ENCODE results near the gene LRRC18.

DNA sequence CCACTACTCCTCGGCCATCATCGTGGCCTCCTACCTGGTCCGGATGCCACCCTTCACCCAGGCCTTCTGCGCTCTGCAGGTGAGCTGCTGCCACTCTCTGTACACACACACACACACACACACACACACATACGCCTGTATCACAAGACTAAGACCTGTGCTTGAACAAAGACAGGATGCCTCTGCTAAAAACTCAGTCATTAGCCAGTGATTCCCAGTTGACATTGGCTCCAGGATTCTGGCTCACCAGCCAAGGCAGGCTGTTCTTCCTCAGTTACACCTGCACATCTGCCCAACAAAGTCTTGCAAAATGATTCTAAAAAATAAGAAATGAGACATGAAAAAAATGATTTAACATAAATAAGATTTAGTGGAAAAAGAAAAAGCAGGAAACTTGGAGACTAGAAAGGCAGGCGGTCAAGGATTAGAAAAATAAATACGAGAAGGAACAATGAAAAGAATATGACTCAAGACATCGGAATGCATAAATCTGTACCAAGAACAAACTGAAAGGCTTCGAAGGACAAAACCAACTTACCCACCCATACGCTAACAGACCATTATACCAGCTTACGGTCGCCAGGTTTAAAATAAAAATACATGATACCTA is 7.4 kb upstream of the LRRC18 start:
- TF ChIP-seq, protein P1, sequence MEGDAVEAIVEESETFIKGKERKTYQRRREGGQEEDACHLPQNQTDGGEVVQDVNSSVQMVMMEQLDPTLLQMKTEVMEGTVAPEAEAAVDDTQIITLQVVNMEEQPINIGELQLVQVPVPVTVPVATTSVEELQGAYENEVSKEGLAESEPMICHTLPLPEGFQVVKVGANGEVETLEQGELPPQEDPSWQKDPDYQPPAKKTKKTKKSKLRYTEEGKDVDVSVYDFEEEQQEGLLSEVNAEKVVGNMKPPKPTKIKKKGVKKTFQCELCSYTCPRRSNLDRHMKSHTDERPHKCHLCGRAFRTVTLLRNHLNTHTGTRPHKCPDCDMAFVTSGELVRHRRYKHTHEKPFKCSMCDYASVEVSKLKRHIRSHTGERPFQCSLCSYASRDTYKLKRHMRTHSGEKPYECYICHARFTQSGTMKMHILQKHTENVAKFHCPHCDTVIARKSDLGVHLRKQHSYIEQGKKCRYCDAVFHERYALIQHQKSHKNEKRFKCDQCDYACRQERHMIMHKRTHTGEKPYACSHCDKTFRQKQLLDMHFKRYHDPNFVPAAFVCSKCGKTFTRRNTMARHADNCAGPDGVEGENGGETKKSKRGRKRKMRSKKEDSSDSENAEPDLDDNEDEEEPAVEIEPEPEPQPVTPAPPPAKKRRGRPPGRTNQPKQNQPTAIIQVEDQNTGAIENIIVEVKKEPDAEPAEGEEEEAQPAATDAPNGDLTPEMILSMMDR (IDR thresholded peaks at IDR 0.05 in 2 of 3, conservative IDR thresholded peaks at IDR 0.05 in 1 of 3; ENCODE audit: control insufficient read depth in 2 of 3, extremely low read depth in 1 of 3, insufficient read depth in 1 of 3, low read depth in 3 of 3, low read length in 3 of 3): no peak
- TF ChIP-seq CREM (IDR thresholded peaks at IDR 0.05; ENCODE audit: low read depth): no peak
- TF ChIP-seq, protein P2, sequence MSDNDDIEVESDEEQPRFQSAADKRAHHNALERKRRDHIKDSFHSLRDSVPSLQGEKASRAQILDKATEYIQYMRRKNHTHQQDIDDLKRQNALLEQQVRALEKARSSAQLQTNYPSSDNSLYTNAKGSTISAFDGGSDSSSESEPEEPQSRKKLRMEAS (IDR thresholded peaks at IDR 0.05; ENCODE audit: low read depth, low read length): no peak
